ENCODE data around the gene ADARB1. TPM values are rescaled to one million over a fixed set of nuclear protein-coding genes. Genes with fewer than 3 reads are reported as not detected.

Gene ADARB1
- polyA plus RNA-seq, 1 of the 3 experiments (the other 2 are of a cell fraction), result 7.8 TPM

DNA sequence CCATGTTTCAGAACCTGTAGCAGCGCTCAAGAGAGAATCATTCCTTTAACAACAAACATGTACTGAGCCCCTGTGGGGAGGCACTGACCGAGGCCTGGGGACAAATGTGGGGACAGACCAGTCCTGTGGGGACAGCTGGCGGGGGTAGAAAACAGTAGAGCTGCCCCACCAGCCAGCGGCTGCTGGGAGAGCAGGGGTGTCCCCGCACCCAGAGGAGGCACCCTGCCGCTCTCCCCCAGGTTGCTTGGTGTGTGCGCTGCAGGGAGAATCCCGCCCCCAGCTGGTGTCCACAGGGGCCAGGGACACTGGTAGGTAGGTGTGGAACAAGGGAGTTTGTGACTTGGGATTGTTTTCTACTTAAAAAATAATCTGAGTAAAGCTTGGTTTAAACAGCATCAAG lies 62.1 kb downstream of the ADARB1 start:
- Histone ChIP-seq H2AFZ (ENCODE audit: low read depth) (no peak overlapping the region), H3K4me2 (no peak overlapping the region), H3K27me3 (ENCODE audit: insufficient read depth) (no peaks in the 10 kb centered on the region), H3F3A (replicated peaks; ENCODE audit: insufficient read depth) (peaks cover 4% of the 10 kb centered on the region), H3K36me3 (replicated peaks in 1 of 2; ENCODE audit: control insufficient read depth in 1 of 2, insufficient read depth in 2 of 2, low read length in 1 of 2) (no peaks in the 10 kb centered on the region), H3K79me2 (ENCODE audit: insufficient read depth) (no peaks in the 10 kb centered on the region), H3K9me2 (no peaks in the 10 kb centered on the region), H3K27ac (ENCODE audit: low read depth in 2 of 2, low read length in 1 of 2) (peak overlapping the region in 1 of 2 experiments; percentile 26; a peak in 2 of 4 replicates), H3K9me3 (no peaks in the 10 kb centered on the region), H3K9ac (no peak overlapping the region), H4K20me1 (ENCODE audit: insufficient read depth) (no peaks in the 10 kb centered on the region), H3K4me1 (ENCODE audit: control insufficient read depth in 1 of 2, insufficient read depth in 2 of 2, low read depth in 1 of 2, low read length in 1 of 2) (peaks cover 0 to 6% of the 10 kb centered on the region in 2 experiments; a peak in 3 of 4 replicates), H3K4me3 (ENCODE audit: low read depth in 2 of 2, low read length in 1 of 2) (no peak overlapping the region)
- 91% methylated on average over 8 of the region's 8 CpGs for WGBS (ENCODE audit: low lambda C conversion rate)
- ChIA-PET CTCF (interaction anchor here (0.6 to 8.8 kb wide), 64 partner anchors 8 to 674 kb away, joined by 3 to 357 read pairs (median 7); partner anchors contain the start of genes ADARB1, POFUT2, SLX9 and UBE2G2), POLR2A (interaction anchor here (1.2 kb wide), 1 partner anchor 197 kb away, joined by 3 read pairs; the partner anchor contains the start of gene SLX9)
- no peak for TF ChIP-seq GATA2 (CRISPR knock-in tag; IDR thresholded peaks at IDR 0.05)
- TF ChIP-seq NRF1 (IDR thresholded peaks at IDR 0.05; ENCODE audit: low read depth, low read length), result no peak
- no peak for TF ChIP-seq SIN3A (IDR thresholded peaks at IDR 0.05; ENCODE audit: borderline replicate concordance, low read depth, low read length)
- no peak for TF ChIP-seq POLR2AphosphoS5 (IDR thresholded peaks at IDR 0.05; ENCODE audit: low read depth, low read length)
- TF ChIP-seq MXI1 (IDR thresholded peaks at IDR 0.05; ENCODE audit: low read depth, low read length), result no peak
- no peak for TF ChIP-seq RAD21 (IDR thresholded peaks at IDR 0.05; ENCODE audit: low read length)
- TF ChIP-seq SMC3 (IDR thresholded peaks at IDR 0.05; ENCODE audit: low read depth, low read length), result no peak
- no peak for TF ChIP-seq EZH2phosphoT487 (IDR thresholded peaks at IDR 0.05; ENCODE audit: borderline replicate concordance, low read depth)
- DNase-seq, result no peak

DNA sequence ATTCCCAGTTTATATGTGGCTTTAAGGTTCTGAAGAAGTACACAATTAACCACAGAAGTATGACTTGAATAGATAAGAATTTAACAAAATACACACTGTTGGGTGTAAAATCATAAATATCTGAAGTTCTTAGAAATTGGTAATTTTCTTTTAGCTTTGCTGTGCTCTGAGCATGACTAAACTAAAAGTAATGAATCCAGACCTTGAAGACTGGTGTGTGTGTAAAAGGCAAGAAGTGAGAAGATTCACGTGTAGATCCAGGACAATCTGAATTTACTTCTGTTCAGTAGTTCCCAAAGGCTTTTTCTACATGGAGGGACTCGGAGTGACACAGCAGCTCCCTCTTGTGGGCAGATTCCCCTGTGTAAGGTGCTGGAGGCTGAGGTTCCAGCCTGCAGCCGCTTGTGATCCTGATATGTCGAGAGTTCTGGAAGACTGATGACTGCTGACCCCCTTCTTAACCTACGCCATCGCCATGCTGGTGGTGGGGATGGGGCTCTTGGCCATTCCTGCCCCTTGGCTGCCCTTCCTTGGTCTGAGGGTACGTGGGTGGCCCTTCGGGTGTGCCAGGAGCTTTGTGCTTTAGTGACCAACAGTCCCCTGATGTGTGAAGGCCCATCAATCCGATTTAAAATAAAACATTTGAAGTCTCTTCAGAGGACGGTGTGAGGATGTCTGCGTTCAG lies 62.7 kb downstream of the ADARB1 start:
- no peak overlapping the region for H3K9ac ChIP-seq
- no peaks in the 10 kb centered on the region for H3K9me3 ChIP-seq
- DNase-seq, result peak; percentile 90
- WGBS (ENCODE audit: low lambda C conversion rate), result 37% methylated on average over 9 of the region's 11 CpGs
- no peaks in the 10 kb centered on the region for H4K20me1 ChIP-seq (ENCODE audit: insufficient read depth)
- H3K4me1 ChIP-seq (ENCODE audit: control insufficient read depth in 1 of 2, insufficient read depth in 2 of 2, low read depth in 1 of 2, low read length in 1 of 2), result peaks cover 0 to 6% of the 10 kb centered on the region in 2 experiments; a peak in 3 of 4 replicates
- H2AFZ ChIP-seq (ENCODE audit: low read depth), result no peak overlapping the region
- no peak overlapping the region for H3K4me2 ChIP-seq
- peaks cover 4% of the 10 kb centered on the region for H3F3A ChIP-seq (replicated peaks; ENCODE audit: insufficient read depth)
- H3K27ac ChIP-seq (ENCODE audit: low read depth in 2 of 2, low read length in 1 of 2), result peak overlapping the region in 1 of 2 experiments; percentile 26; a peak in 2 of 4 replicates
- no peaks in the 10 kb centered on the region for H3K79me2 ChIP-seq (ENCODE audit: insufficient read depth)
- no peaks in the 10 kb centered on the region for H3K9me2 ChIP-seq
- no peak overlapping the region; a peak in 1 of 4 replicates for H3K4me3 ChIP-seq (ENCODE audit: low read depth in 2 of 2, low read length in 1 of 2)
- H3K36me3 ChIP-seq (replicated peaks in 1 of 2; ENCODE audit: control insufficient read depth in 1 of 2, insufficient read depth in 2 of 2, low read length in 1 of 2), result no peaks in the 10 kb centered on the region
- ChIA-PET CTCF (interaction anchor here (0.6 to 8.8 kb wide), 92 partner anchors 9 to 673 kb away, joined by 3 to 357 read pairs (median 5); partner anchors contain the start of genes ADARB1, POFUT2, SLX9 and UBE2G2), POLR2A (interaction anchor here (1.2 kb wide), 1 partner anchor 197 kb away, joined by 3 read pairs; the partner anchor contains the start of gene SLX9)
- no peaks in the 10 kb centered on the region for H3K27me3 ChIP-seq (ENCODE audit: insufficient read depth)
- TF ChIP-seq SMC3 (IDR thresholded peaks at IDR 0.05; ENCODE audit: low read depth, low read length) (peak; percentile 75), FOSL2 (IDR thresholded peaks at IDR 0.05; ENCODE audit: borderline replicate concordance, low read depth) (no peak), USF1 (IDR thresholded peaks at IDR 0.05; ENCODE audit: borderline replicate concordance, low read depth) (no peak), NFIC (IDR thresholded peaks at IDR 0.05; ENCODE audit: borderline replicate concordance) (no peak), CHD2 (IDR thresholded peaks at IDR 0.05; ENCODE audit: low read length, partially characterized antibody) (no peak), FOXJ3 (CRISPR knock-in tag; IDR thresholded peaks at IDR 0.05) (no peak), GABPA (IDR thresholded peaks at IDR 0.05; ENCODE audit: low read depth) (no peak), RXRA (IDR thresholded peaks at IDR 0.05; ENCODE audit: borderline replicate concordance, low read depth) (no peak), EZH2phosphoT487 (IDR thresholded peaks at IDR 0.05; ENCODE audit: borderline replicate concordance, low read depth) (no peak), NRF1 (IDR thresholded peaks at IDR 0.05; ENCODE audit: low read depth, low read length) (no peak), YY1 (IDR thresholded peaks at IDR 0.05; ENCODE audit: low read depth) (no peak), RFX5 (IDR thresholded peaks at IDR 0.05; ENCODE audit: low read length) (no peak), JUND (IDR thresholded peaks at IDR 0.05) (no peak), SIN3A (IDR thresholded peaks at IDR 0.05; ENCODE audit: borderline replicate concordance, low read depth, low read length) (peak; percentile 64; the same call in 1 of the 2 replicates), TCF12 (IDR thresholded peaks at IDR 0.05) (no peak), EP300 (IDR thresholded peaks at IDR 0.05; ENCODE audit: borderline replicate concordance in 1 of 2, low read depth in 1 of 2, low read length in 1 of 2) (no peak), MXI1 (IDR thresholded peaks at IDR 0.05; ENCODE audit: low read depth, low read length) (peak; percentile 36; the same call in 1 of the 2 replicates), TEAD4 (IDR thresholded peaks at IDR 0.05; ENCODE audit: borderline replicate concordance, insufficient read depth) (no peak), RAD21 (IDR thresholded peaks at IDR 0.05; ENCODE audit: low read length) (peak; percentile 86), ELF1 (IDR thresholded peaks at IDR 0.05) (no peak)
- TF ChIP-seq, protein P1, sequence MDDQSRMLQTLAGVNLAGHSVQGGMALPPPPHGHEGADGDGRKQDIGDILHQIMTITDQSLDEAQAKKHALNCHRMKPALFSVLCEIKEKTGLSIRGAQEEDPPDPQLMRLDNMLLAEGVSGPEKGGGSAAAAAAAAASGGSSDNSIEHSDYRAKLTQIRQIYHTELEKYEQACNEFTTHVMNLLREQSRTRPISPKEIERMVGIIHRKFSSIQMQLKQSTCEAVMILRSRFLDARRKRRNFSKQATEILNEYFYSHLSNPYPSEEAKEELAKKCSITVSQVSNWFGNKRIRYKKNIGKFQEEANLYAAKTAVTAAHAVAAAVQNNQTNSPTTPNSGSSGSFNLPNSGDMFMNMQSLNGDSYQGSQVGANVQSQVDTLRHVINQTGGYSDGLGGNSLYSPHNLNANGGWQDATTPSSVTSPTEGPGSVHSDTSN (IDR thresholded peaks at IDR 0.05), result no peak
- TF ChIP-seq, protein P2, sequence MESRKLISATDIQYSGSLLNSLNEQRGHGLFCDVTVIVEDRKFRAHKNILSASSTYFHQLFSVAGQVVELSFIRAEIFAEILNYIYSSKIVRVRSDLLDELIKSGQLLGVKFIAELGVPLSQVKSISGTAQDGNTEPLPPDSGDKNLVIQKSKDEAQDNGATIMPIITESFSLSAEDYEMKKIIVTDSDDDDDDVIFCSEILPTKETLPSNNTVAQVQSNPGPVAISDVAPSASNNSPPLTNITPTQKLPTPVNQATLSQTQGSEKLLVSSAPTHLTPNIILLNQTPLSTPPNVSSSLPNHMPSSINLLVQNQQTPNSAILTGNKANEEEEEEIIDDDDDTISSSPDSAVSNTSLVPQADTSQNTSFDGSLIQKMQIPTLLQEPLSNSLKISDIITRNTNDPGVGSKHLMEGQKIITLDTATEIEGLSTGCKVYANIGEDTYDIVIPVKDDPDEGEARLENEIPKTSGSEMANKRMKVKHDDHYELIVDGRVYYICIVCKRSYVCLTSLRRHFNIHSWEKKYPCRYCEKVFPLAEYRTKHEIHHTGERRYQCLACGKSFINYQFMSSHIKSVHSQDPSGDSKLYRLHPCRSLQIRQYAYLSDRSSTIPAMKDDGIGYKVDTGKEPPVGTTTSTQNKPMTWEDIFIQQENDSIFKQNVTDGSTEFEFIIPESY (IDR thresholded peaks at IDR 0.05; ENCODE audit: borderline replicate concordance, low read depth), result no peak
